GM10266 (cell line): ENCODE measurements around the gene KLRB1.
"Not testable (repeated sequence)": the region's sequence is repeated elsewhere in the genome, so short reads cannot be mapped to it uniquely, and the experiment has no call there.

Experiments used
- DNase-seq: peaks from one replicate; pipeline ENCODE4 v3.0.0; 2012; ENCODE audit errors: extremely low spot score
- TF ChIP-seq, protein P1 (sequence below): IDR thresholded peaks from 2 replicates; pipeline ENCODE4 v1.5.1; 2012; ENCODE audit warnings: mild to moderate bottlenecking, low read depth; ENCODE audit not compliant: control insufficient read depth, insufficient read depth; ENCODE audit errors: missing control alignments

The KLRB1 gene

DNA sequence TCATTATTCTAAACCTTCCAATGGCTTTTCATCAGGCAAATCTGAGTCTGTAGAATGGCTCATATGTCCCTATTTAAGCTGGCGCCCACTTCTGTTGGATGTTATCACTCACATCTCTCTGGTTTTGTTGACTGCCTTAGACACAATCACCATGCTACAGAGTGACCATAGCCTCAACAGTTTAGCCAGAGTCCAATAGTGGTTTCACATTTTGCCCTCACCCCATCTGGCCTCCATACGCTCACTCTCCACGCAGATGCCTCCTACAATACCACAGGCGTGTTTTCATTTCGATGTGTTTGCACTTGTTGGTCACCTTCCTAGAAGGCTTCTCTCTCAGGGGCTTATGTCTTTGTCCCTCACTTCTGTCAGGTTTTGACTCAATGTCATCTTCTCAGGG lies 3.4 kb downstream of the KLRB1 start:
- no peak for DNase-seq
- TF ChIP-seq, protein P1, sequence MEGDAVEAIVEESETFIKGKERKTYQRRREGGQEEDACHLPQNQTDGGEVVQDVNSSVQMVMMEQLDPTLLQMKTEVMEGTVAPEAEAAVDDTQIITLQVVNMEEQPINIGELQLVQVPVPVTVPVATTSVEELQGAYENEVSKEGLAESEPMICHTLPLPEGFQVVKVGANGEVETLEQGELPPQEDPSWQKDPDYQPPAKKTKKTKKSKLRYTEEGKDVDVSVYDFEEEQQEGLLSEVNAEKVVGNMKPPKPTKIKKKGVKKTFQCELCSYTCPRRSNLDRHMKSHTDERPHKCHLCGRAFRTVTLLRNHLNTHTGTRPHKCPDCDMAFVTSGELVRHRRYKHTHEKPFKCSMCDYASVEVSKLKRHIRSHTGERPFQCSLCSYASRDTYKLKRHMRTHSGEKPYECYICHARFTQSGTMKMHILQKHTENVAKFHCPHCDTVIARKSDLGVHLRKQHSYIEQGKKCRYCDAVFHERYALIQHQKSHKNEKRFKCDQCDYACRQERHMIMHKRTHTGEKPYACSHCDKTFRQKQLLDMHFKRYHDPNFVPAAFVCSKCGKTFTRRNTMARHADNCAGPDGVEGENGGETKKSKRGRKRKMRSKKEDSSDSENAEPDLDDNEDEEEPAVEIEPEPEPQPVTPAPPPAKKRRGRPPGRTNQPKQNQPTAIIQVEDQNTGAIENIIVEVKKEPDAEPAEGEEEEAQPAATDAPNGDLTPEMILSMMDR: no peak

DNA sequence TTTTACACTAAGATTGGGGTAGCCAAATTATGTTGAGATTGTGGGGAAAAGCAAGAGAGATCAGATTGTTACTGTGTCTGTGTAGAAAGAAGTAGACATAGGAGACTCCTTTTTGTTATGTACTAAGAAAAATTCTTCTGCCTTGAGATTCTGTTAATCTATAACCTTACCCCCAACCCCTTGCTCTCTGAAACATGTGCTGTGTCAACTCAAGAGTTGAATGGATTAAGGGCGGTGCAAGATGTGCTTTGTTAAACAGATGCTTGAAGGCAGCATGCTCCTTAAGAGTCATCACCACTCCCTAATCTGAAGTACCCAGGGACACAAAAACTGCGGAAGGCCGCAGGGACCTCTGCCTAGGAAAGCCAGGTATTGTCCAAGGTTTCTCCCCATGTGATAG lies 7.3 kb downstream of the KLRB1 start:
- not testable (repeated sequence) for DNase-seq

DNA sequence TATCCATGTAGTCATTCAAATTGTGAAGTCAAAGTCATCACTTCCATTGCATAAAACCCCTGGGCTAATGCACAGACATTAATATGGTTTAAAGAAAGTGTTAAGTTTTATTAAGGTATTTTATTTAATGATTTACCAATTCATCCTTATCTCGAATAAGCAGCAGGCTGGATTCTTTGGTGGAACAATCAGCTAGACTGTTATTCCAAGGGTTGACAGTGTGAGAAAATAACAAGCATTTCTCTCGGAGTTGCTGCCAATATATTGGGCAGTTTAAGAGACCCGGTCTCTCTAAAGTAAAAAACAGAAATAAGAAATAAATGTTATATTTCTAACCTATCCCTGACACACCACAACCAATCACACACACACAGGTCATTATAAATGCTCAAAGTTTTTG lies 9.4 kb downstream of the KLRB1 start:
- no peak for DNase-seq
- TF ChIP-seq, protein P1: no peak

GRCh38 chr12:9597365-9597764 lies 10.4 kb downstream of the KLRB1 start:
- TF ChIP-seq, protein P1: no peak
- no peak for DNase-seq

DNA sequence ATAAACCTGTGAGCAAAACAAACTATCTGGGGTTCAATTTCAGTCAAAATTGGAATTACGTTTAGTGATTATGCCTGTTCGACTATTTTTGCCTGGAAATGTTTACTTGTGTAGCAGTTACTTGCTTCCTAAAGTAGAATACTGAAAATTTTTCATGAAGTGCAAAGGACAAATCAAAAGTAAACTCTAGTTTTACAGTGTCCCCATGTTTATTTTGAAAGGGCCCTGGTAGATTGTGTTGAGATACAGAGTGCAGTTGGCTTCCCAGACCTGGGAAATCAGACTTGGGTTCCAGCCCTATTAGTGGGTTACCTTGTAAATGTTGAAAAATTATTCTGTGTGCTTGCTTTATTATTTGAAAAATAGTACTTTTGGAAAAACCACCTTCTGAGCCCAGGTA lies 17.3 kb downstream of the KLRB1 start:
- TF ChIP-seq, protein P1: no peak
- DNase-seq: no peak

GRCh38 chr12:9588749-9589148 lies 19.0 kb downstream of the KLRB1 start:
- no peak for DNase-seq
- TF ChIP-seq, protein P1: no peak

DNA sequence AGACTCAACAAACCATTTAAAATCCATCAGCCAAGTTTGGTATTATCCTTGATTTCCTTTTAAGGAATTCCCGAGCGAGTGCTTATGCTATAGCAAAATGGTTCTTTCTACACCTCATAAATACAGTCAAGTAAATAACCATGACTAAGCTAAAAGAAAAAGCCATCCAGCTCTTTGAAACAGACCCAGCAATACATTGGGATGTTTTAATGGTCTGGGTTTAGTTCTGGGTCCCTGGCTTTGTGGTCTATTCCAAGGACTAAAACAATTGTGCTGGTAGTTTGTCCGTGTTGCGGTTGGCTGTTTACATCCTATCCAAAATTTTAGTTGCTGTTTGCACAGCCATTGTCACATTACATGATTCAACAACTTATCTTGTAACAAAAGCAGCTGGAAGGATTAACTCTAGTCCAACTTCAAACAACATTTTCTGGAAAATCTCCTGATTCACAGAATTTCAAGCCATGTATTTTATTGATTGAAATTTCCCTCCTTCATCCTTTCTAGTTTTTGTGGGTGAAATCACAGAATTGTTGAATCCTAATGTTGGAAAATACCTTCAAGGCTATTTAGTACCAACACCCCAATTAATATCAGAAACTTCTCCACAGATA lies 19.6 kb downstream of the KLRB1 start:
- TF ChIP-seq, protein P1: no peak
- DNase-seq: no peak

DNA sequence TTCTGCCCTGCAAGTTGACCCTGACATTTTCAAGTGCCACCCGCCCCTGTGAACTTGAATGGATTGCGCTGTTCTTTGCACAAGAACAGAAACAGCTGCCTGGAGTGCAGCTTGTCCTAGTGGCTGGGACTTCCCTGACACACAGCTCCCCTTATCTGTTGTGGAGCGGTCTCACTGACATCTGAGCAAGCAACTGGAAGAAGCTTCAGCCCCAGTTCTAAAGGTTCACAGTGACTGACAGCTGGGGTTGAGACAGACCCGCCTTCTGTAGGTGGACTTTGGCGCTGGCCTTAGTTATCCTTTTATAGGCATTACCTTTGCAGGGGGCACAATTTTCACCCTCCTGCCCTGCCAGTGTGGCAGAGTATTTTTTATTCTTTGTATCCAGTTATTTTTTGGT lies 30.0 kb downstream of the KLRB1 start:
- DNase-seq: not testable (repeated sequence)

DNA sequence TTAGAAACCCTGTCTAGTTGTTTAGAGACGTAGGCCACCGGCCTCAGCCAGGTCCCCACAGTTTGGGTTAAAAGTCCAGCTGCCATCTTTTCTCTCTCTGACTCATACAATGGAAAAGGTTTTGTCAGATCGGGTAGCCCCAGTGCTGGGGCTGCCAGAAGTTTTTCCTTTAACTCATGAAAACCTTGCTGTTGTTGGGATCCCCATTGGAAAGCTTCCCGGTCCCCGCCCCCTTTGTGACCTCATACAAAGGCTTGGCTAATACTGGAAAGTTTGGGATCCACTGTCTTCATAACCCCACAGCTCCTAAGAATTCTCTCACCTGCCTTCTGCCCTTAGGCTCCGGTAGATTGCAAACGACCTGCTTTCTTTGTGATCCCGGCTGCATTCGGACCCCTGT lies 40.6 kb downstream of the KLRB1 start:
- not testable (repeated sequence) for DNase-seq

- DNase-seq: not testable (repeated sequence)
These were observed 41.6 kb downstream of the KLRB1 start for GRCh38 chr12:9566113-9566512.

- DNase-seq: not testable (repeated sequence)
These were observed 43.3 kb downstream of the KLRB1 start for GRCh38 chr12:9564418-9564817.

DNA sequence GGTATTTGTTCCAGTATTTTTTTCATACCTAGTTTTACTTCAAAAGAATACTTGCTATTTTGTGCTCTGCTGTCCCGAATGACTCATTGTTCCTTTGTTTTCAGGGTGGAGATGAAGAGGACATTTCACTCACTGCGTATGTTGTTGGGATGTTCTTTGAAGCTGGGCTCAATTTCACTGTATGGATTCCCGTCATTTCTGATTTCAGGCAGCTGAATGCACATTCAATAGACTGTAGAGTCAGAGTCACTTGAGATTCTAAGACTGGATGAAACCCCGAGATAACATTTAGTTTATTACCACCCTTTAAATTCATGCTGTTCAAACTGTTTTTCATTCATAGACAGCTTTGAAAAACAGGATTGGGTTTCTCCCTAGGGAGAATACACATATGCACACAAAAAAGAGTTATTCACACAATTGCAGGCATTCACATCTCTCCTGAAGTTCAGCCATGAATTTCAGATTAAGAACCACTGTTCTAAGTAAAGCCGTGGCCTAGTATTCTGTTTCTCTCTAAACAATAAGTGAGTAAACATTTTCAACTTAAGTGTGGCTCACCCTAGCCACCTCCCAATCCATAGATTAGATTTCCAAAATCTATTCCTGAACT lies 44.8 kb downstream of the KLRB1 start:
- DNase-seq: not testable (repeated sequence)

DNA sequence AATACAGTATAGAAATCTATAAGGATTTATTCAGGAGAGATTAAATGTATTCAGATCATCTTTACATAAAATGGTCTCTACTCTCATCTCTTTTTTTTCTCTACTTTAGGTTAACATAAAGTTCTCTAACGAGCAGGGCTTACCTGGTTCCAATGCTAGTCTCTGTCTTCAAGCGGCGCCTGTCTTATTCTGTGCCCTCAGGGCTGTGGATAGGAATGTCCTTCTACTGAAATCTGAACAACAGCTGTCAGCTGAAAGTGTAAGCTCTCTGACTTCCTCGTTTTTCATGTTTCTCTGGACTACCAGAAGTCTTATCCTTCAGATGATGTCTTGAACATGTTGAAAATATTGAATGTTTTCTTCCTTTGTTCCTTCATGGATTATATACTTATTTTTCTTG lies 62.2 kb downstream of the KLRB1 start:
- not testable (repeated sequence) for DNase-seq
